Osteocyte (in vitro differentiated cells): Measurements from ENCODE around the gene LAMA3. TPM values are rescaled to one million over a fixed set of nuclear protein-coding genes. Genes with fewer than 3 reads are reported as not detected.

ENCODE experiments used
- DNase-seq: peaks from one replicate; pipeline ENCODE4 v3.0.0; 2021; ENCODE audit warnings: mixed read lengths; ENCODE audit not compliant: unreplicated experiment; ENCODE audit errors: extremely low spot score
- H3K27ac Mint-ChIP-seq: one replicate; pipeline ENCODE4 v1.8.0; 2021; ENCODE audit warnings: mild to moderate bottlenecking, mixed read lengths; ENCODE audit not compliant: unreplicated experiment
- H3K27me3 Mint-ChIP-seq: one replicate; pipeline ENCODE4 v1.8.0; 2021; ENCODE audit warnings: mixed read lengths; ENCODE audit not compliant: unreplicated experiment
- H3K36me3 Mint-ChIP-seq: one replicate; pipeline ENCODE4 v1.8.0; 2021; ENCODE audit warnings: mixed read lengths; ENCODE audit not compliant: unreplicated experiment
- H3K4me1 Mint-ChIP-seq: one replicate; pipeline ENCODE4 v1.8.0; 2021; ENCODE audit warnings: mixed read lengths; ENCODE audit not compliant: unreplicated experiment
- H3K4me3 Mint-ChIP-seq: one replicate; pipeline ENCODE4 v1.8.0; 2021; ENCODE audit warnings: mild to moderate bottlenecking, moderate library complexity, mixed read lengths; ENCODE audit not compliant: unreplicated experiment
- H3K9me3 Mint-ChIP-seq: one replicate; pipeline ENCODE4 v1.8.0; 2021; ENCODE audit warnings: mixed read lengths; ENCODE audit not compliant: unreplicated experiment
- CTCF ChIP-seq: fragments of 200-600 bp; sonication (generic); IDR thresholded peaks from 2 replicates; pipeline ENCODE4 v1.5.0; 2021; ENCODE audit warnings: antibody characterized with exemption, mild to moderate bottlenecking, moderate library complexity
- total RNA-seq: library from RNA; stranded (reverse); gene quantifications from 2 replicates; pipeline ENCODE4 v1.2.1, GENCODE V29; 2021

LAMA3 gene
- total RNA-seq, 1 donor from 2014 or later: not detected

GRCh38 chr18:23875966-23876895, 187.0 kb downstream of the LAMA3 start:
- Mint-ChIP-seq H3K27ac (no peak overlapping the region), H3K9me3 (no peaks in the 10 kb centered on the region), H3K36me3 (no peaks in the 10 kb centered on the region), H3K27me3 (peaks cover 45% of the 10 kb centered on the region), H3K4me3 (no peak overlapping the region), H3K4me1 (no peaks in the 10 kb centered on the region)
- TF ChIP-seq CTCF: no peak
- DNase-seq: no peak

- Mint-ChIP-seq H3K9me3 (no peaks in the 10 kb centered on the region), H3K4me1 (no peaks in the 10 kb centered on the region), H3K27ac (no peak overlapping the region), H3K4me3 (no peak overlapping the region), H3K36me3 (no peaks in the 10 kb centered on the region), H3K27me3 (peaks cover 45% of the 10 kb centered on the region)
- DNase-seq: no peak
- TF ChIP-seq CTCF: no peak
Observed at GRCh38 chr18:23876921-23877320, 187.7 kb downstream of the LAMA3 start.

GRCh38 chr18:23877371-23877770, 188.1 kb downstream of the LAMA3 start:
- TF ChIP-seq CTCF: no peak
- Mint-ChIP-seq H3K27me3 (peaks cover 45% of the 10 kb centered on the region), H3K9me3 (no peaks in the 10 kb centered on the region), H3K4me1 (no peaks in the 10 kb centered on the region), H3K27ac (no peak overlapping the region), H3K36me3 (no peaks in the 10 kb centered on the region), H3K4me3 (no peak overlapping the region)
- DNase-seq: no peak

GRCh38 chr18:23878336-23878900, 189.2 kb downstream of the LAMA3 start:
- H3K27me3 Mint-ChIP-seq: peaks cover 40% of the 10 kb centered on the region
- no peaks in the 10 kb centered on the region for H3K9me3 Mint-ChIP-seq
- DNase-seq: no peak
- TF ChIP-seq CTCF: no peak
- H3K4me1 Mint-ChIP-seq: no peaks in the 10 kb centered on the region
- H3K4me3 Mint-ChIP-seq: no peak overlapping the region
- H3K27ac Mint-ChIP-seq: no peak overlapping the region
- H3K36me3 Mint-ChIP-seq: no peaks in the 10 kb centered on the region

- Mint-ChIP-seq H3K27me3 (peaks cover 36% of the 10 kb centered on the region), H3K9me3 (no peaks in the 10 kb centered on the region), H3K27ac (no peak overlapping the region), H3K4me3 (no peak overlapping the region), H3K4me1 (peaks cover 1% of the 10 kb centered on the region), H3K36me3 (no peaks in the 10 kb centered on the region)
- DNase-seq: no peak
- no peak for TF ChIP-seq CTCF
Observed at GRCh38 chr18:23879126-23879525, 189.9 kb downstream of the LAMA3 start.
